ENCODE measurements around the gene KRTAP12-4.
"Not testable (repeated sequence)": the region's sequence is repeated elsewhere in the genome, so short reads cannot be mapped to it uniquely, and the experiment has no call there.

KRTAP12-4 gene

DNA sequence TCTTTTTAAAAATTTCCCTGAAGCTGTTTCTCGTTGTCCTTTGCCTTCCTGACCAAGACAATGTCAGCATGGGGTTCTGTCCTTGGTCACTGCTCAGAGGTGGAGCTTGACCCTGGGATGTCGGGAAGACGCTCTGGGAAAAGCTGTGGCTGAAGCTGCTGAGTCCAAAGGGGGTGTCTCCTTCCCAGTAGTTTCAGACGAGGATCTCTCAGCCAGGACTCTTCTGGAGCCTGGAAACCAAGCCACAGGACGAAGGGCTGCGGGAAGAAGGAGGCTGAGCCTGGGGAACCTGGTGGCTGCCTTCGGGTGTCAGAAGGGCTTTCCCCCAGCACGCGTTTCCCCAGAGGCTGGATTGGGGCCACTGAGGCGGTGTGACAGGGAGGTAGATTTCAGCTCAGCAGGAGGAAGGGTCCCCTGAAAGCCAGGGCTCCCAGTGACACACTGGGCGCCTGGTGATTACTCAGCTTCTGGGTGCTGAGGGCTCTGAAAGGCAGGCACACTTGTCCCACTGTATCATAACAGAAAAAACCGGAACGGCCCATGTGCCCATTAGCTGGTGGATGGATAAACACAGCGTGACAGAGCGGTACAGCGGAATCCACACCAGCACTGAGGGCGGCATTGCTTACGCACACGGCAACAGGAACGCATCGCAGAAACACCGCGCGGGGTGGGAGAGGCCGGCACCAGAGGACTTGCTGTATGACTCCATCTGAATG lies 32.5 kb upstream of the KRTAP12-4 start:
- no peak for DNase-seq

DNA sequence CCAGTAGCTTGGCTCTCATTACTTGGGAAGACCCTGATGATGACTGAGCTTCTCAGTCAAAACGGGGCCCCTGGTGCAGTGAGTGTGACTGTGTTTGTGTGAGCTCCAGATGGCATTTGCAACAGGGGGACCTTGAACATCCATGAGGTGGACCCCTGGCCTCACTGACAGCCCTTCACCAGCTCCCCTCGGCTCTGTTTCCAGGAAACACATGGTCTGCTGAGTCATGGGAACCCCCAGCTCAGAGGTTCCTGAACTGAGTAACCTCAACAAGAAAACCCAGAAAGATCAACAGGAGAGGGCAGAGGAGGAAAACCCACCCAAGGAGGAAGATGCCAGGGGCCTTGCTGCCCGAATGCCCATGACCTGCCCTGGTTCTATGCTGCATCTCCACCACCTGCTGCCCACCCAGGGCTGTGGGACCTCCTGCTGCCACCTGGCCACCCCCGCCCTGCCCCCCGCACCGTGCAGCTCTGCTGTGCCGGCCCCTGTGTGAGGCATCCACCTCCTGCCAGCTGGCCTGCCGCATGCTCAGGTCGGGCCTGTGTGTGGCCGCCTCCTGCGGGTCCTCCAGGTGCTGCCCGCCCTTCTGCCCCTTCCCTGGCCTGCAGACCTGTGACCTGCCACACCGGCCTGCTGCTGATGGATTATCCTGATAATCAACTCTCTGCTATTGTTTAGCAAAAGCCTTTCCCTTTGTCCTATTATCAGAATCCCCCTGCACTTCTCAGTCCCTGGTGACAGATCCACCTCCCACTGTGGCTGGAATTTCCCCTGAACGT lies 31.7 kb upstream of the KRTAP12-4 start:
- DNase-seq = no peak

DNA sequence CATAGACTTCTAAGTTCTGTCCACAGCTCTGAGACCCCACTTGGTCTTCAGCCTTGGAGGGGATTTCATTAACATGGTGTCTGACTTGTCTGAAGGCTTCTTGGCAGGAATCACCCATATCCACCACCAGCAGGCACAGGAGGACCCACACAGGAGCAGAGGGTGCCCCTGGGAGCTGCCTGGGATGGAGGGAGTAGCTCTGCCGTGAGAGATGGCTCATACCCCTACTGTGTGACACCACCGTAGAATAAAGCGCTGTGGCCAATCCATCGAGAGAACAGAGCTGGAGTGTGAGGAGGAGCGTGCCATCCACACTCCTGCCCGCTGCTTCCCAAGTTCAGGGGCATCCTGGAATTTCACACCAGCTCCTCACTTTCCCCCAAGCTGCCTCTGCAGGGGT lies 30.6 kb upstream of the KRTAP12-4 start:
- DNase-seq = not testable (repeated sequence)

DNA sequence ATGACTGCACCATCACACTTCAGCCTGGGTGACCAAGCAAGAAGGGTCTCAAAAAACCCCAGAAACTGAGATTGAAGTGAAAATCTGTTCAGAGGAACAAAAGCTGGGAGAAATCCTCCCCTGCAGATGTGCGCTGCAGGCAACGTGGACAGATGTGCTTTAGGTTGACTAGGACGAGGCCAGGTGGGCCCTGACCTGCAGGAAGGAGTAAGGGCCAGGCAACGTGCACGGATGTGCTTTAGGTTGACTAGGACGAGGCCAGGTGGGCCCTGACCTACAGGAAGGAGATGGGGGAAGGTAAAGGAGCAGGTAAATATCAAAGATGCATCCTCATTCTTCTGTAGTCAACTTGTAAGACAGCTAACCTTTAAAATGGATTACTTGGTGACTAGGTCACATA lies 30.0 kb upstream of the KRTAP12-4 start:
- no peak for DNase-seq

DNA sequence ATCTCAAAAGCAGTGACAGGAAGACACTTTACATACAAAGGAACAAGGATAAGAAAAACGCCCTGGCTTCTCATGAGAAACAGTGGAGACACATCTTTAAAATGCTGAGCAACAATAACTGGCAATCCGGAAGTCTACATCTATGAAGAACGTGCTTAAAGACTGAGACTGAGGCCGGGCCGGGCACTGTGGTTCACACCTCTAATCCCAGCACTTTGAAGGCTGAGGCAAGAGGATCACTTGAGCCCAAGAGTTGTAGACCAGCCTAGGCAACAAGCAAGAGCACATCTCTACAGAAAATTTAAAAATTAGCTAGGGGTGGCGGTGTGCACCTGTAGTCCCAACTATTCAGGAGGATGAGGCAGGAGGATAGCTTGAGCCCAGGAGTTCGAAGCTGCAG lies 29.6 kb upstream of the KRTAP12-4 start:
- DNase-seq = no peak

DNA sequence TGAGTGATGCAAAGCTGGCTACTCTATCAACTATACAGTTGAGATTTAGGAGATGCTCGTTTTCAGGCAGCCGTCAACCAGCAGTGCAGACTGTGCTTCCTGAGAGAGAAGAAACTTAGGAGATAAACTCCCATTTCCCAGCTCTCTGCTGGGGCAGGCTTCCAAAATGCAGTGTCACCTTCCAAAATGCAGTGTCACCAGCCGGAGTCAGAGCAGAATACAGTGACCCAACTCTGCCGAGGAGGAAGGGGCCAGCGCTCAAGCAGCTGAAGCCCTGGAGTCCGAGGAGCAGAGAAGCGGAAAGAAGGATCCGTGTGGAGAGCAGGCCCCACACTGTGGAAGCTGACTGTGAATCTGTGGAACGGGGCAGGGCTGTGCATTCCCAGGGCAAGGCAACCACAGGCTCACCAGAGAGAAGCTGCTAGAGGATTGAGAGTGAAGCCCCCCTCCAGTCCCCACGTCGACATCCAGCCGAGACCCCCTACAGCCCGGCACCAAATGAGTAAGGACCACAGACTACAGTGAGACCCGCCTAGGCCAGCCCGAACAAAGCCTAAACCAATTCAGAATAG lies 28.2 kb upstream of the KRTAP12-4 start:
- DNase-seq = no peak

DNA sequence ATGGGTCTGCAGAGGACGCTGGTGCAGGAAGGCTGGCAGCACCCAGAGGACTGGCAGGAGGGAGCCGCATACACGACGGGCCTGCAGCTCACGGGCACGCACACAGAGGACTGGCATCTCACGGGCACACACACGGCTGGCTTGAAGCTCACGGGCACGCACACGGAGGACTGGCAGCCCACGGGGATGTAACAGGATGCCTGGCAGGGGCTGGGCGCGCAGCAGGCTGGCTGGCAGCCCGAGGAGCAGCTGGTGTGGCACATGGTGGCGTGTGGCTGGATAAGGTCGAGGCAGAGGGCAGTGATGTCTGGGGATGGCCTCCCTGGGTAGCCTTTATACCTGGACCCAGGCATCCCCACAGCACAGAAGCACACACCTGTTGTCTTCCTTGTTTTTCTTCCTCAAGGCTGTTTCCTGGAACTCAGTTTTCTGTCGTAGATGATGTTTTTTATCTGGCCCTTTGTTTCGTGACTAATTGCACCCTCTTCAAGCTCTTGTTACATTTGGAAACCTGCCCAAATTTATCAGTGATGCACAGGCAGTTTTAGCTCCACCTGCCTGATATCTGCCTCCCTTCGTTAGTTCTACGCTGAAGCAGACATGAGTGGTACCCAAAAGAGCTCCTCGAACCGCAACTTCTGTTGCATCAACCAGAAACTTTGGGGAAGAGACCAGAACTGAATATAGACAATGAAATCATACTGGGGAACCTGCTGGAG lies 27.6 kb upstream of the KRTAP12-4 start, which contains the start of gene KRTAP12-1:
TSS of gene KRTAP12-1 (minus strand) at position 303 of the 719 bp plus-strand sequence. CDS start at position 263, 40 bp downstream.
- DNase-seq = no peak

DNA sequence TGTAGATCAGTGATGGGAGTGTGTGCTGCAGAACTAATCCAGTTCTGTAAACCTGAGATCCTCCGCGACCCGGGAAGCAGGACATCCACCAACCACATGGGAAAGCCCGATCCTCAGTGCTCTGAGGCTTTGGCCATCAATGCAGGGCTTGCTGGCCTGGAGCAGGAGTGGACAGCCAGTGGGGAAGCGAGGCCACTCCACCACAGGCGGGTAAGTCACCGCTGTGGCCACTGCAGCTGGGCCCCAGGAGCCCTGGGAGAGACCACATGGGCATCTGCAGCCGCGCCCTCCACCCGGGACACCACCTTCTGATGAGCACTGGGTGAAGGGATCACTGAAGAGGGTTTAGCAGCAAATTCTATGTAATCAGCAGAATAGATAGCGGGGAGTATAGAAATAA lies 26.7 kb upstream of the KRTAP12-4 start:
- no peak for DNase-seq

DNA sequence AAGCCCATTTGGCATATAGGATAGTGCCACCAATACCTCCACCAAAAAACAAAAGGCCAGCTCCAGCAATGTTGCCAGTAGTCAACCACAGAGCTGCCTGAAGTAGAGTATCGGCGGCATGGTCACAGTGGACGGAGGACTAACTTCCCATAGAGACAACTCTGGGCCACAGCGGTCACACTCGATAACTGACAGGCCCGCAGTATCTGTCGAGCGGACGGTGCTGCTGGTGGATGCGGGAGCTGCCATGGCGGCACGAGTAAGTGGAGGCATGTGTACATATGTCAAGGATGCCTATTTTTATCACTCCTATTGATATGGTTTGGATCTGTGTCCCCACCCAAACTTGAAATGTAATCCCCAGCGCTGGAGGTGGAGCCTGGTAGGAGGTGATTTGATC lies 23.4 kb upstream of the KRTAP12-4 start:
- no peak for DNase-seq

DNA sequence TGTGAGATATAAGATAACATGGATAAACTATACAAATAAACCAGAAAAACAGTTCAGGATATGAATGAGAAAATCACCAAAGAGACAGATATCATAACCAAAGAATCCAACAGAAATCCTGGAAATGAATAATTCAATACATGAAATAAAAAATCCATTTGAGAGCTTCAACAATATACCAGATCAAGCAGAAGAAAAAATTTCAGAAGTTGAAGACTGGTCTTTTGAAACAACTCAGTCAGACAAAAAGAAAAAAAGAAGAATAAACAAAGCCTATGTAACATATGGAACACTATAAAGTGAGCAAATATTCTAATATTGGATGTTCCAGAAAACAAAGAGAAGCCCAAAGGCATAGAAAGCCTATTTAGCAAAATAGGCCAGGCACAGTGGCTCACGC lies 17.5 kb upstream of the KRTAP12-4 start:
- DNase-seq = no peak

DNA sequence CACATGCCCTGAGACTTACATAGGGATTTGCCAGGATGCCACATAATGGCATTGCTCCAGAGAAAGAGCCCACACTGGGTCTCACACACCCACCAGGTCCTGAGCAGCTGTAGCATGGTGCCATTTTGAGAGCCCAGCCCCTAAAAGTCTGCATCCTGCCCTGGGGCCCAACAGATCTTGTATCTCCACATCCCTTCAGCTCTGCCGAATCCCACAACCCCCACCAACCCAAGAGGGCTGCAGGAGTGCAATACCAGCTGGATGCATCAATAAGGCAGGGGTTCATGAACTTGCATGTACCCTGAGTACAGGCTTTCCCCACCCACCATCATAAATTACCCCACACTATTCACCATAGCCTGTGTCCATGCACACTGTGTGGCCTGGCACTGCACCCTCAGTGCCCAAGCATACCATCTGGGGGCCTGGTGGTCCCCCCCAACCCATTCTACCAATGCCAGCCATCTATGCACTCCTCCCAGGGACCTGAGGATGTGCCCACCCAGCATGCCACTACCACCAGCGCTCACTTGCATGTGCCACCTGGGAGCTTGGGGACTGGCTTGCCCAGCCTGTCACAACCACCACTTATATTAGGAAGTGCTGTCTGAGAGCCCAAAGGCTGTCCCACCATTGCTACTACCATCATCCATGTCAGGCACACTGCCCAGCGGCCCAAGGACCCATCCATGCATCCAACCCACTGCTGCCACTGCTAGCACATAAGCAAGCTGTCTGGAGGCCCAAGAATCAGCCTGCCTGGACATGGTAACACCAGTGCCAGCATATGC lies 16.4 kb upstream of the KRTAP12-4 start:
- no peak for DNase-seq

DNA sequence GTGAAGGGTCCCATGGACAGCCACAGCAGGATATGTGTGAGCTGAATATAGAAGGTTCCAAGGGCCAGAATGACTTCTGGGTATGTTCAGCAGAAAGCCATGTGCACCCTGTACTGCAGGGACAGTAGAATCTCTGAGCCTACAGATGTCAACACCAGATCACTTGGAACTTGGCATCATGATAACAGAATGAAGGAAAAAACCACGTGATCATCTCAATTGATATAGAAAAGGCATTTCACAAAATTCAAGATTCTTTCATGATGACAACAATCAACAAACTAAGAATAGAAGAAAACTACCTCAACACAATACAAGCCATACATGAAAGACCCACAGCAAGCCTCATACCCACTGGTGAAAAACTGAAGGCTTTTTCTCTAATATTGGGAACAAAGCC lies 13.2 kb upstream of the KRTAP12-4 start:
- DNase-seq = no peak

DNA sequence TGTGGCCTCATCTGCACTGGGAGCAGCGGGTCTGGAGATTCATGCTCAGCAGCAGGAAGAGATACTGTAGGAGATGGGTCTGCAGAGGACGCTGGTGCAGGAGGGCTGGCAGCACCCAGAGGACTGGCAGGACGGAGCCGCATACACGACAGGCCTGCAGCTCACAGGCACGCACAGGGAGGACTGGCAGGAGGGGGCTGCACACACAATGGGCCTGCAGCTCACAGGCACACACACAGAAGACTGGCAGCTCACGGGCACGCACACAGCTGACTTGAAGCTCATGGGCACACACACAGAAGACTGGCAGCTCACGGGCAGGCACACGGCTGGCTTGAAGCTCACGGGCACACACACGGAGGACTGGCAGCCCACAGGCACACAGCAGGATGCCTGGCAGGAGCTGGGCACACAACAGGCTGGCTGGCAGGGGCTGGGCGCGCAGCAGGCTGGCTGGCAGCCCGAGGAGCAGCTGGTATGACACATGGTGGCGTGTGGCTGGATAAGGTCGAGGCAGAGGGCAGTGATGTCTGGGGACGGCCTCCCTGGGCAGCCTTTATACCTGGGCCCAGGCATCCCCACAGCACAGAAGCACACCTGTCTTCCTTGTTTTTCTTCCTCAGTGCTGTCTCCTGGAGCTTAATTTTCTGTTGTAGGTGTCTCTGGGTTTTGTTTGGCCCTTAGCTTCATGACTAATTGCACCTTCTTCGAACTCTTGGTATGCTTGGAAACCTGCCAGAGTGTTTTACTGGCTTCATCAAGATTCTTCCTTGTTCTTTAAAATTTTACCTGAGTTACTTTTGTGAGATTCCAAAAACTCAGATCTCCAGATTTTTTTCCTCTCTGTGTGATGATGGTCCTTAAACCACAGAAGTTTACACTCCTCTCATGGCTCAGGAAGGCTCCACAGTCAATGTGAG lies 12.2 kb upstream of the KRTAP12-4 start, which contains the start of gene KRTAP12-2:
TSS of gene KRTAP12-2 (minus strand) at position 527 of the 920 bp plus-strand sequence. CDS start at position 486, 41 bp downstream.
- no peak for DNase-seq

DNA sequence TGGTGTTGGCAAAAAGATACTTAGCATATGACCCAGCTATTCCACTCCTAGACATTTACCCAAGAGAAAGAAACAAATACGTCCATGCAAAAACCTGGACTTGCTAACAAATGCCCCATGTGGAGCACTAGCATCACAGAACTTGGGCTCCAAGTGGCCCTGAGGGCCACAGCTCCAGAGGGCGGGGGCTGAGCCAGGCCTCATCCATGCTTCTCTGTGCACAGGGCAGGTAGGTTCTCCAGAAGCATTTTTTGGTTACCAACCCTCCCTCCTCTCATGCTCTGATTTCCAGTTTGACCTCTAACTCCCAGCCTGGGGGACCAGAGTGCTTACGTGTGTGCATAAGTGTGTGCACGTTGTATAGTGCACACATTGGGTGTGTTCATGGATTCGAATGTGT lies 10.2 kb upstream of the KRTAP12-4 start:
- no peak for DNase-seq

DNA sequence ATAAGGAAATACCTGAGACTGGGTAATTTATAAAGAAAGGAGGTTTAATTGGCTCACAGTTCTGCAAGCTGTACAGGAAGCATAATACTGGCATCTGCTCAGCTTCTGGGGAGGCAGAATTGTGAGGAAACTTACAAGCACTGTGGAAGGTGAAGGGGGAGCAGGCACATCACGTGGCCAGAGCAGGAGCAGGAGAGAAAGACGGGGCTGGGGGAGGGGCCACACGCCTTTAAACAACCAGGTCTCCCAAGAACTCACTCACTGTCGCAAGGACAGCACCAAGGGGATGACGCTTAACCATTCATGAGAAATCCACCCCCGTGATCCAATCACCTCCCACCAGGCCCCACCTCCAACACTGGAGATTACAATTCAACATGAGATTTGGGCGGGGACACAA lies 7.1 kb upstream of the KRTAP12-4 start:
- not testable (repeated sequence) for DNase-seq

DNA sequence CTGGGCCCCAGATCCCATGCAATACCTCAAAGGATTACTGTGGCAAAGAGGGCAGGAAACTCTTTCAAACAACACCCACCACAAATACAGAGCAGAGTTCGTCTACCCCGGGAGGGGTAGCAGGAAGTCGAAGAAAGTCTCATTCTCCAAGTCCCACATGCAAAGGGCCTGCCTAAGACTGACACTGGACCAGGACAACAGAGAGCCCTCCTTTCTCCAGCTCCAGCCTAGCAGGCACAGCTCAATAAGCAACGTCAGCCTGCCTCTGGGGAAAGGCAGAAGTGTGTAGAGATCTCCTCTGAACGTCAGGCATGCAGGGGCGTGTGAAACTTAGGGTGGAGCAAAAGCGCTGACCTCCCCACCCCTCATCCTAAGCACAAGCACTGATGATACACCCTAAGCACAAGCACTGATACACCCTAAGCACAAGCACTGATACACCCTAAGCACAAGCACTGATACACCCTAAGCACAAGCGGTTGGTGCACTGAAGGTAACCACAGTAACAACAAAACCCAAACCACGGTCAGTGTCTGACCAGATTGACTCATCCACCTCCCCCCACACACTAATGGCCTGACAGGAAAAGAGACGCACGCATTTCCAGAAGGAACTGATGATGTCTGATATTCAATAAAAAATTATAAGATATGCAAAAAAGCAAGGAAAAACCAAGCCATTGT lies 4.6 kb upstream of the KRTAP12-4 start:
- no peak for DNase-seq

DNA sequence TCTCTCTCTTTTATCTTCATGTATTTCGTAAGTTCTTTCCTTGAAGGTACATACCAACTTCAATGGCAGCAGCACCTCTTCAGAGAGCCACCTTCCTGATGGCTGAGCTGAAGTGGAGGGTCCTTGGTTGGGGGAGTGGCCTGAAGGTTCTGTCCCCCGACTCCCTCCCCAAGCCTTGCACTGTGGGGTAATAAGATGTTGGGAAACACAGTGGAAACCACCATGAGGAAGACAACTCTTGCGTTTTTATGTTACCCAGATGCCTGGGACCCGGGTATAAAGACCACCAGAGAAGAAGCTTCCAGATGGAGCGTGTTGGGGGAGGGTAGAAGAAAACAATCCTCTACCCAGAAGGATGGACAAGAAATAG lies 4.1 kb upstream of the KRTAP12-4 start:
- no peak for DNase-seq

DNA sequence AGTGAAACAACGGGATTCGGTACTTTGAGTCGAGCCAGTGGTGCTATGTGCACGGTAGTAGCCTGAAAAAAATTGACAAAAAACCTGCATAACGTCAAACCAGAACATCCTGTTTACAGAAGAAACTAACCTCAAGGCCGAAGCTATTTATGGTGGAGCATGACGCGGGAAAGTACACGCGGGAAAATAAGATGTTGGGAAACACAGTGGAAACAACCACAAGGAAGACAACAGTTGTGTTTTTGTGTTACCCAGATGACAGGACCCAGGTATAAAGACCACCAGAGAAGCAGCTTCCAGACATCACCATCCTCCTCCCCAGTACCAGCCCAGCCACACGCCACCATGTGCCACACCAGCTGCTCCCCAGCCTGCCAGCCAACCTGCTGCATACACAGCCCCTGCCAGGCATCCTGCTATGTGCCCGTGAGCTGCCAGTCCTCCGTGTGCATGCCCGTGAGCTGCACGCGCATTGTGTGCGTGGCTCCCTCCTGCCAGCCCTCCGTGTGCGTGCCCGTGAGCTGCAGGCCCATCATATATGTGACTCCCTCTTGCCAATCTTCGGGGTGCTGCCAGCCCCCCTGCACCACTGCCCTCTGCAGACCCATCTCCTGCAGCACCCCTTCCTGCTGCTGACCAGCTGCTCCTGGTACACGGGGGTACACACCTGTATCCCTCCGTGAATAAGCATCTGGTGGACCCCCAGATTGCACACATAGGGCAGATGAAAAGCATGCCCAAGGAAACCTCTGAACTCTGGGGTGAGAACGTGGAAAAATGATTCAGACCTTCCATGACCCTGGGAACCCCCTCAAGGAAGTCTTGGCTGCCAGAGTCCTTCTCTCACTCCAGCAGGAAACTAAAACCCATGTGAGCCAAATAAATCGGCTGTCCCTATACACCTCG lies 3.4 kb upstream of the KRTAP12-4 start, which contains the start of gene KRTAP12-3:
TSS of gene KRTAP12-3 (plus strand) at position 298 of the 906 bp plus-strand sequence. CDS start at position 346, 48 bp downstream.
- peak; percentile 42 for DNase-seq

DNA sequence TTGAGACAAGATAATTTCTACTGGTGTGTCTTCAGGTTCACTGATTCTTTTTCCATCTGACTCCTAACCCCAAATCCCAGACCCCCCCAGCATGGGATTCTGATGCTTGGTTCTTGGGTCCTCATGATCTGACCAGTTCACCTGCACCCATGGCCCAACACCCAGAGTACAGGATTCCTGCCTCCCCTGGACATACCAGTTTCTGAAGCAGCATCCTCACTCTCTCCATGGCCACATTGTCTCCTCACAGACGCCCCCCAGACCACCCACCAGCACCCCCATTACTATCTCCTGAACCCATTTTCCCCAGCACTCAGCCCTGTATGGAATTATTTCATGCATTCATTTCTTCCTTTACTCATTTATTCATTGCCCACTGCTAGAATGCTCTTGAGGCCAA lies 2.4 kb upstream of the KRTAP12-4 start:
- DNase-seq = no peak

All from effector CD4-positive, alpha-beta T cell (primary cell).